ENCODE results near the gene TOMM40L. TPM values are rescaled to one million over a fixed set of nuclear protein-coding genes. Genes with fewer than 3 reads are reported as not detected.

TOMM40L gene
- total RNA-seq, 2 donors from 2014 or later = 1.8 to 8.9 TPM

GRCh38 chr1:161228032-161228431, 2.2 kb downstream of the TOMM40L start:
- H3K4me3 ChIP-seq = no peak overlapping the region
- no peak for TF ChIP-seq POLR2A (IDR thresholded peaks at IDR 0.05)
- TF ChIP-seq CTCF (IDR thresholded peaks at IDR 0.05) = no peak
- WGBS, 2 donors = 86 to 98% methylated on average over 5 to 7 of the region's 7 CpGs
- intact Hi-C loops (cut with DNase I) = no loop called here
- no peak for DNase-seq
- H3K4me1 ChIP-seq = peaks cover 32% of the 10 kb centered on the region
- ATAC-seq = no peak
- no peaks in the 10 kb centered on the region for H3K9me3 ChIP-seq
- no peaks in the 10 kb centered on the region for H3K36me3 ChIP-seq (replicated peaks in 1 of 2; ENCODE audit: insufficient read depth in 1 of 2, low read depth in 2 of 2)
- H3K27ac ChIP-seq = peak overlapping the region in 1 of 4 donors; percentile 46
- no peaks in the 10 kb centered on the region for H3K27me3 ChIP-seq

GRCh38 chr1:161229896-161230295, 4.0 kb downstream of the TOMM40L start:
- WGBS, 2 donors = 60 to 79% methylated on average over 2 to 3 of the region's 3 CpGs
- DNase-seq = no peak
- no peaks in the 10 kb centered on the region for H3K36me3 ChIP-seq (replicated peaks in 1 of 2; ENCODE audit: insufficient read depth in 1 of 2, low read depth in 2 of 2)
- no peak for TF ChIP-seq POLR2A (IDR thresholded peaks at IDR 0.05)
- TF ChIP-seq CTCF (IDR thresholded peaks at IDR 0.05) = no peak
- no peak overlapping the region for H3K4me3 ChIP-seq
- H3K9me3 ChIP-seq = no peaks in the 10 kb centered on the region
- H3K4me1 ChIP-seq = peaks cover 24% of the 10 kb centered on the region
- no peak overlapping the region for H3K27ac ChIP-seq
- H3K27me3 ChIP-seq = no peaks in the 10 kb centered on the region
- intact Hi-C loops (cut with DNase I) = loop anchor here (10.0 kb wide), 1 partner anchor 55 kb away; no protein-coding TSS in a partner anchor
- ATAC-seq = no peak

GRCh38 chr1:161230762-161231161, 4.9 kb downstream of the TOMM40L start:
- WGBS, 2 donors = 93 to 94% methylated on average over 4 to 7 of the region's 7 CpGs
- Histone ChIP-seq H3K27ac (no peak overlapping the region), H3K4me1 (peaks cover 17% of the 10 kb centered on the region), H3K4me3 (no peak overlapping the region), H3K36me3 (replicated peaks in 1 of 2; ENCODE audit: insufficient read depth in 1 of 2, low read depth in 2 of 2) (no peaks in the 10 kb centered on the region), H3K27me3 (no peaks in the 10 kb centered on the region), H3K9me3 (no peaks in the 10 kb centered on the region)
- ATAC-seq = no peak
- intact Hi-C loops (cut with DNase I) = loop anchor here (10.0 kb wide), 1 partner anchor 54 kb away; no protein-coding TSS in a partner anchor
- TF ChIP-seq POLR2A (IDR thresholded peaks at IDR 0.05) = no peak
- no peak for TF ChIP-seq CTCF (IDR thresholded peaks at IDR 0.05)
- no peak for DNase-seq

GRCh38 chr1:161233102-161233501, 7.2 kb downstream of the TOMM40L start:
- ATAC-seq = no peak
- 75 to 86% methylated on average over 1 to 9 of the region's 9 CpGs for WGBS, 2 donors
- DNase-seq = no peak
- intact Hi-C loops (cut with DNase I) = loop anchor here (10.0 kb wide), 1 partner anchor 52 kb away; no protein-coding TSS in a partner anchor
- TF ChIP-seq POLR2A (IDR thresholded peaks at IDR 0.05) (no peak), CTCF (IDR thresholded peaks at IDR 0.05) (no peak)
- Histone ChIP-seq H3K27ac (no peak overlapping the region), H3K36me3 (replicated peaks in 1 of 2; ENCODE audit: insufficient read depth in 1 of 2, low read depth in 2 of 2) (no peaks in the 10 kb centered on the region), H3K27me3 (no peaks in the 10 kb centered on the region), H3K9me3 (no peaks in the 10 kb centered on the region), H3K4me1 (no peaks in the 10 kb centered on the region), H3K4me3 (no peak overlapping the region)
